ENCODE measurements around the gene SPEM2.

The SPEM2 gene

DNA sequence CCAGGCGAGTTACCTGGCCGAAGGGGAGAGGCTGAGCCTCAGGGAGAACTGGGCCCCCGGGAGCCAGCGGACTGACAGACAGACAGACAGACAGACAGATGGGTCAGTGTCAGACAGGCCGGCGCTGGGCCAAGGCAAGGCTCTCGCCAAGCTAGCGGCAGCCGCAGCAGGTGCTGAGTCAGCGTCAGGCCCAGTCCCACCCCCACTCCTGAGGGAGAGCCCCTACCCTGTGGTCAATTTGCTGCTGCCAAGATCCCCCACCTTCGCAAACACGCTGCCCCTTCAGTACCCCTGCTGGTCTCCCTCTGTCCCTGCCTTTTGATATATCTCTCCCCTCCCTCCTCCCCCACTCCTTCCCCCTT, 15.4 kb downstream of the SPEM2 start:
- H3K4me1 Mint-ChIP-seq (ENCODE audit: low read depth): peaks cover 39% of the 10 kb centered on the region

DNA sequence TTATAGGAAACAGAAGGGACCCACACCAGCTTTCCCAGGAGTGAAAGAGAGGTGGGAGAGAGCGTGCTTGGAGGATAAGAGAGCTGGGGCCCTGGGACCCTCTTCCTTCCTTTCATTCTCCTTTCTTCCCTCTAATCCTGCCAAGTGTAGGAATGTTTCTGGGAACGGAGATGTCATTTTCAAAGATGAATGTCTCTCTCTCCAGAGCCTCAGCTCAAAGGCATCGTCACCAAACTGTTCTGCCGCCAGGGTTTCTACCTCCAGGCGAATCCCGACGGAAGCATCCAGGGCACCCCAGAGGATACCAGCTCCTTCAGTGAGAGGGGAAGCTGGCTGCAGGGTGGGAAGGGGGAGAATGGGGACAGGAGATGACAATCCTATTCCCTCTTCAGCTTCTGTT, 15.8 kb downstream of the SPEM2 start:
- no peaks in the 10 kb centered on the region for H3K36me3 Mint-ChIP-seq
- H3K9me3 Mint-ChIP-seq (ENCODE audit: low read depth): no peaks in the 10 kb centered on the region
- H3K27ac Mint-ChIP-seq: no peak overlapping the region
- no peak overlapping the region for H3K4me3 Mint-ChIP-seq
- peaks cover 39% of the 10 kb centered on the region for H3K4me1 Mint-ChIP-seq (ENCODE audit: low read depth)
- H3K27me3 Mint-ChIP-seq: peaks cover 16% of the 10 kb centered on the region

More for the DNA sequence above, 15.4 kb downstream of the SPEM2 start:
- Mint-ChIP-seq H3K9me3 (ENCODE audit: low read depth) (no peaks in the 10 kb centered on the region), H3K4me3 (peak overlapping the region; percentile 84), H3K27ac (no peak overlapping the region), H3K36me3 (no peaks in the 10 kb centered on the region), H3K27me3 (peaks cover 14% of the 10 kb centered on the region)

DNA sequence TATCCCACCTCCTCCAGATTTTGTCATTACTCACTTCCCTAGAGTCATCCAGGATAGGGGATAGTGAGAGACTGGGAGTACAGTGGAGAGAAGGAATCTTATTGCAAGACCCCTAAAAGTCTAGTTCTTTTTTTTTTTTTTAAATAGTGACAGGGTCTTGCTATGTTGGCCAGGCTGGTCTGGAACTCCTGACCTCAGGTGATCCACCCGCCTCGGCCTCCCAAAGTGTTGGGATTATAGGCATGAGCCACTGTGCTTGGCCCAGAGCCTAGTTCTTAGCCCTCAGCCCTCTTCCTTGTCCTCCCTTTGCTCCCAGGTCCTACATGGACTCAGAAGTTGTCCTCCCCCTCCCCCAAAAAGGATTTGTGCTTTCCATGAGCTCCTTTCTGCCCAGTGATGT, 16.7 kb downstream of the SPEM2 start:
- Mint-ChIP-seq H3K4me3 (no peak overlapping the region), H3K9me3 (ENCODE audit: low read depth) (no peaks in the 10 kb centered on the region), H3K36me3 (no peaks in the 10 kb centered on the region), H3K27me3 (peaks cover 16% of the 10 kb centered on the region), H3K27ac (no peak overlapping the region), H3K4me1 (ENCODE audit: low read depth) (peaks cover 37% of the 10 kb centered on the region)

GRCh38 chr17:7443499-7444485, 18.4 kb downstream of the SPEM2 start:
- Mint-ChIP-seq H3K27ac (no peak overlapping the region), H3K4me3 (peak overlapping the region; percentile 72), H3K4me1 (ENCODE audit: low read depth) (peaks cover 31% of the 10 kb centered on the region), H3K27me3 (peaks cover 17% of the 10 kb centered on the region), H3K36me3 (peaks cover 3% of the 10 kb centered on the region), H3K9me3 (ENCODE audit: low read depth) (no peaks in the 10 kb centered on the region)

DNA sequence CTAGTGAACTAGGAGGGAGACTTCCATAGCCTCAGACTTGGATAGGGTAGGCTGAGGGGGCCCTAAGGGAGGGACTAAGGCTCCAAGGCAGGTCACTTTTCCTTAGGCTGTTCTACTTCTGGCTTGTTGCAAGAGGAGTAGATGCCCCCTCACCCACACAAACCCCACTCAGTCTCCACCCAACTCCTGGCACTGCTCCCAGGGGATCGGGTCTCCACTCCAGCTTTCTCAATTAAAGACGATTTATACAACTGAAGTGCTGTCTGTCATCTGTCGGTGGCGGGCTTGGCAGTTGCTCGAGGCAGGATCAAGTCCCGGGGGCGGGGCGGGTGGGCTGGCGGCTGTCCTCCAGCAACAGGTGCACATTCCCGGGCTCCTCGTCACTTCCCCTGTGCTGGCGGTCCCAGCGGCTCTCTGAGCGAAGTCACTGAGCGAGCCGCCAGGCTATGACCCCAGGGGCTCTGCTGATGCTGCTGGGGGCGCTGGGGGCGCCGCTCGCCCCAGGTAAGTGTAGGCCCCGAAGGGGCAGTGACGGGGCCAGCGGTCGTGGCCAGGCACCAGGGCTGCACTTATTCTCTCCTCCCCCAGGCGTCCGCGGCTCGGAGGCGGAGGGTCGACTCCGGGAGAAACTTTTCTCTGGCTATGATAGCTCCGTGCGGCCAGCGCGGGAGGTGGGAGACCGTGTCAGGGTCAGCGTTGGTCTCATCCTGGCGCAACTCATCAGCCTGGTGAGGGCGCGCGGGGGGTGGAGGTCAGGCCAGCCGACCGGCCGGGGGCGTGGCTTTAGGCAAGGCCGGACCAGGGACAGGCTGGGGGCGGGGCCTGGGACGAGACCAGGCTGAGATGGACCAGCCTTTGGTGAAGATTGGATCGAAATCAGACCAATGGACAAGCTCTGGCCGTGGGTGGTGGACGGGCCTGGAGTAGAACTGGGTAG, 19.5 kb downstream of the SPEM2 start, which contains the start of gene CHRNB1:
Gene CHRNB1 (plus strand): TSS at position 380 of the 937 bp plus-strand sequence. CDS start 67 bp downstream, at position 447.
- Mint-ChIP-seq H3K27me3 (peaks cover 15% of the 10 kb centered on the region), H3K36me3 (peaks cover 3% of the 10 kb centered on the region), H3K27ac (no peak within 1 kb of the TSS), H3K4me3 (peak within 1 kb of the TSS; percentile 86), H3K9me3 (ENCODE audit: low read depth) (no peaks in the 10 kb centered on the region), H3K4me1 (ENCODE audit: low read depth) (peaks cover 24% of the 10 kb centered on the region)

DNA sequence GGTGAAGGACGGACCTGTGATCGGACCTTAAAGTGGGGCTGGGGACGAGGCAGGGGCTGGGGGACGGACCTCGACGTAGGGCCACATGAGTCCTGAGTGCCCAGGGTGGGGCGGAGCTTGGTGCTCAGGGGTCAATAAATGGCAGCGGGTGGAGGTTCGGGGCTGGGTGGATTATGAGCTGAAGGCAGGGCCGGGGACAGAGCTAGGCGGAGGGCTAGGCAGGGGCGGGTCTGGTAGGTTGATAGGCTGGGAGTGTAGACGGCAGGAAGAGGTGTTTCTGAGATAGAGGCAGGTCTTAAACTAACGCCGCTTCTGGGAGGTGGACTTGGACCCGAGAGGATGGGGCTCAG, 20.2 kb downstream of the SPEM2 start:
- Mint-ChIP-seq H3K9me3 (ENCODE audit: low read depth) (no peaks in the 10 kb centered on the region), H3K36me3 (peaks cover 3% of the 10 kb centered on the region), H3K27ac (no peak overlapping the region), H3K4me1 (ENCODE audit: low read depth) (peaks cover 23% of the 10 kb centered on the region), H3K4me3 (peak overlapping the region; percentile 86), H3K27me3 (peaks cover 15% of the 10 kb centered on the region)

DNA sequence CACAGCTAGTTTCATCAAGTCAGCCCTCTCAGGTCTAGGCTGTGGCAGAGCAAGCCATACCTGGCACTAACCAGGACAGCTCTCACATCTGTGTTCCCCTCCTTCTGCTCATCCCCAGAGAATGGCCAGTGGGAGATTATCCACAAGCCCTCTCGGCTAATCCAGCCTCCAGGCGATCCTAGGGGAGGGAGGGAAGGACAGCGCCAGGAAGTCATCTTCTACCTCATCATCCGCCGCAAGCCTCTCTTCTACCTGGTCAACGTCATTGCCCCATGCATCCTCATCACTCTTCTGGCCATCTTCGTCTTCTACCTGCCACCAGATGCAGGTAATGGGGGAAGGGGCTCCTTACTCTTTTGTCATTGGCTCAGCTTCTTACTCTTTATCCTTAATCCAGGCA, 23.0 kb downstream of the SPEM2 start:
- no peaks in the 10 kb centered on the region for H3K9me3 Mint-ChIP-seq (ENCODE audit: low read depth)
- H3K36me3 Mint-ChIP-seq: peaks cover 3% of the 10 kb centered on the region
- no peak overlapping the region for H3K27ac Mint-ChIP-seq
- H3K4me1 Mint-ChIP-seq (ENCODE audit: low read depth): peaks cover 28% of the 10 kb centered on the region
- no peak overlapping the region for H3K4me3 Mint-ChIP-seq
- H3K27me3 Mint-ChIP-seq: peaks cover 12% of the 10 kb centered on the region

DNA sequence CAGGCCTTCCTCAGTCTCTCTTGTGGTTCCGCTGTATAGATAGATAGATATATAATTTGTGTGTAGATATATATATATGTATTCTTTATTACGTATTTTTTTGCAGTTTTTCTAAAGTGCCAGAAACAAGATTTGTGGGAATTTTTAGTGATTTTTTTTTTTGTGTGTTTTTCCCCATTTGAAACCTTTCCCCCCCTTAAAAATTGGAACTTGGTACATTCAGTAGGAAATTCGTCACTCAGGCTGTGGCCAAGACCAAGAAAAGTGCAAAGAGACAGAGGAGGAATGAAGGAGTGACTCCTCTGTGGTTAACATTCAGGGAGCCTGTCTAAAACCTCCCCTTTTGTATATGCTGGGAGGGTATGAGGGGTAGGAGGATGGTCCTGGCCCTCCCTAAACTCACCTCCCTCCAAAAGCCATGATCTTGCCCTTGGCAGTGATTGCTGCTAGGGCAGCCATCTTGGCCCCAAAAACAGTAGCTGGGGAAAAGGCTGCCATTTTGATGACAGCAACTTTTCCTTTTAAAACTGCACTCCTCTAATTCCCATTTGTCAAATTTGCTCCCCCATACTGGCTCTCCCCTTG, 34.6 kb downstream of the SPEM2 start:
- Mint-ChIP-seq H3K9me3 (ENCODE audit: low read depth) (no peaks in the 10 kb centered on the region), H3K4me3 (no peak overlapping the region), H3K27me3 (no peaks in the 10 kb centered on the region), H3K36me3 (no peaks in the 10 kb centered on the region), H3K4me1 (ENCODE audit: low read depth) (peaks cover 13% of the 10 kb centered on the region), H3K27ac (no peak overlapping the region)

DNA sequence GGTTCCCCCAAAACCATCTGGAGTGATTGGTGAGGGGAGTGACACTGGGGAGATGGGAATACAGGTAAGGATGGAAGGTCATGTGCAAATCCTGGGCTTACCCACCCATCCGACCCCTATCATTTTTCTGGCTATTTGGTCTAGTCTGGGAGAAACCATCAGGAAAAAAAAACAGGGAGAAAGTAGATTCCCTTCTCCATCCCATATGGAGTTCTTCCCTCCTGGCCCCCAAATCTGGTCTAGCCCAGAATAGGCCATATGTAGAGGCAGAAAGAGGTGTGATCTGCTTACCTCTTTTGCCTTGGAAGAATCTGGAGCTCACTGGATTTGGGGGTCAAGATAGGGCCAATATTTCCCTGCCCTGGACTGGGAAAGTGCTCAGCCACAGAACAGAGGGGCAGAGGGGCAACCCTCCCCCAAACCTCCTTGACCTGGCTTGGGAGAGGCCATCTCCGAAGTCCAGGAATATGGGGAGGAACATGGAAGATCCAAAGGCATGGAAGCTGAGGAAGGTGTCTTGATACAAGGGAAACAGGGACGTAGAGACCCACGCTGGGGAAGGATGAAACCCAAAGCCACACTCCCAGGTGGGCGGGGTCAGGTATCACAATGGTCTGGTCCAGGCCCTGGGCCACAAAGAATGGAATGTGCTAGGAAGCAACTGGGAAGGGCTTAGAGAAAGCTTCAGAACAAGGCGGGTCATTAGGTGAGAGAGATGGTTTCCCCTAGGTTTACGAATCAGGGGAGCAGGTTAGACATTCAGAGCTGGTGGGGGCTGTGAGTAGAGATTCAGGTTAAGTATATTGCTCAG, 35.6 kb downstream of the SPEM2 start:
- no peak overlapping the region for H3K4me3 Mint-ChIP-seq
- peaks cover 7% of the 10 kb centered on the region for H3K4me1 Mint-ChIP-seq (ENCODE audit: low read depth)
- no peaks in the 10 kb centered on the region for H3K36me3 Mint-ChIP-seq
- H3K9me3 Mint-ChIP-seq (ENCODE audit: low read depth): no peaks in the 10 kb centered on the region
- no peak overlapping the region for H3K27ac Mint-ChIP-seq
- H3K27me3 Mint-ChIP-seq: no peaks in the 10 kb centered on the region

DNA sequence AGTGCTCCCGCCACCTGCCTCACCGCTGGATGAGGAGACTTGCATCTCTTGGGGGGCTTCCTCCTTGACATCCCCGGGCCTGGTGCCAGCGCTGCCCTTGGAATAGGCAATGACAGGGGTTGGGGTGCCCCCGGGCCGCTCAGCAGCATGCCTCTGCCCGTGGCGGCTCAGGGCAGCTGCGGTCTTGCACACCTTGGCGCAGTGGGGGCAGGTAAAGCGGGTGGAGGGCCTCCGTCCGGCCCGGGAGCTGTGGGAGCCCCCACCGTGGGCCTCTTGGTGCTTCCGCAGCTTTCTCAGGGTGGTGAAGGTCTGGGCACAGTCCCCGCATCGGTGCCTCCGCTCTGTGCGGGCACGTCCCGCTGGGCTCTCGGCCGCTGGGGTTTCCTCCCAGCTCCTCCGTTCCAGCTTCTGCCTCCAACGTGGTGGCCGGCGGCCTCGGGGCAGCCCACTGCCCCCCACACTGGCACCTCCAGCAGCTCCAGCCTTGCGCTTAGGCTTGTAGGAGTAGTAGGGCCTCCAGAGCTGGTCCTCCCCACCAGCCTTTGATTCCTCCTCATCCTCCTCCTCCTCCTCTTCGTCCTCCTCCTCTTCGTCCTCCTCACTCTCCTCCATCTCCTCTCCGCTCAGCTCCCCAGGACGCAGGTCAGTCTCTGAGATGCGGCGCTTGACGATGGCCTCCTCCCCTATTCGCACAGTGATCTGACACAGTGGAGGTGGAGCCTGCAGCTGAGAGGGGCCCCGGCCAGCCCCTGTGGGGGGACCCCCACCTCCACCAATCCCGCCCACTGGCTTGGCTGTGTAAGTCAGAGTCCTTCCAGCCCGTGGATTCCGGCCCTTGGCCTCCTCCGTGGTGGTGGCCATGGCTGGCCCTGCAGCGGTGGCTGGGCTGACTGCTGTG, 37.3 kb downstream of the SPEM2 start:
- Mint-ChIP-seq H3K4me1 (ENCODE audit: low read depth) (peaks cover 9% of the 10 kb centered on the region), H3K27ac (no peak overlapping the region), H3K36me3 (no peaks in the 10 kb centered on the region), H3K27me3 (no peaks in the 10 kb centered on the region), H3K9me3 (ENCODE audit: low read depth) (no peaks in the 10 kb centered on the region), H3K4me3 (no peak overlapping the region)

GRCh38 chr17:7463372-7463846, 38.0 kb downstream of the SPEM2 start:
- H3K9me3 Mint-ChIP-seq (ENCODE audit: low read depth): no peaks in the 10 kb centered on the region
- H3K4me3 Mint-ChIP-seq: no peak overlapping the region
- no peaks in the 10 kb centered on the region for H3K36me3 Mint-ChIP-seq
- no peaks in the 10 kb centered on the region for H3K27me3 Mint-ChIP-seq
- H3K4me1 Mint-ChIP-seq (ENCODE audit: low read depth): peaks cover 11% of the 10 kb centered on the region
- H3K27ac Mint-ChIP-seq: no peak overlapping the region

DNA sequence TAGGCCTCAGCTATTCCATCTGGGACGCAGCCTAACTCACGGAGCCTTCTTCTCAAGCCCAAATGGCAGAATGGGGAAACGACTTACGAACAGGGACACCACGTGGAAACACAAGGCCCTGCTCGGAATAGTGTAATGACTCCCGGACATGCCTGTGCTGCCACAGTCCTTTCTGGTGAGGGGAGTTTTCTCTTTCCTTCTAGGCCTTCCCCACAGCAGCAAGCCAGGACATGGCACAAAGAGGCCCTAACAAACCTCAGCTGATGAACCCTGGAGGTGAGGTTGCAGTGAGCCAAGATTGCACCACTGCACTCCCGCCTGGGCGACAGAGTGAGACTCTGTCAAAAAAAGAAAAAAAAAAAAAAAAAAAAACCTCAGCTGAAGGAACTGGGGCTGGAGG, 38.7 kb downstream of the SPEM2 start:
- Mint-ChIP-seq H3K27me3 (no peaks in the 10 kb centered on the region), H3K36me3 (no peaks in the 10 kb centered on the region), H3K4me1 (ENCODE audit: low read depth) (peaks cover 11% of the 10 kb centered on the region), H3K9me3 (ENCODE audit: low read depth) (no peaks in the 10 kb centered on the region), H3K27ac (no peak overlapping the region), H3K4me3 (no peak overlapping the region)

GRCh38 chr17:7465597-7466275, 40.3 kb downstream of the SPEM2 start:
- H3K27me3 Mint-ChIP-seq: no peaks in the 10 kb centered on the region
- H3K9me3 Mint-ChIP-seq (ENCODE audit: low read depth): no peaks in the 10 kb centered on the region
- peaks cover 12% of the 10 kb centered on the region for H3K4me1 Mint-ChIP-seq (ENCODE audit: low read depth)
- no peak overlapping the region for H3K4me3 Mint-ChIP-seq
- H3K36me3 Mint-ChIP-seq: no peaks in the 10 kb centered on the region
- no peak overlapping the region for H3K27ac Mint-ChIP-seq

Data from activated naive CD8-positive, alpha-beta T cell (primary cell).